Mammary epithelial cell (primary cell): ENCODE results near the gene SCN8A.

Experiments used
- EZH2 ChIP-seq: IDR thresholded peaks from 2 replicates; pipeline ENCODE4 v1.6.1; 2012; ENCODE audit warnings: low read length, inconsistent platforms, borderline replicate concordance
- TF ChIP-seq, protein P1 (sequence below), 2 donors: IDR thresholded peaks in 1 of 2; conservative IDR thresholded peaks in 1 of 2; 2 replicates each; pipeline ENCODE4 v1.5.1; 2011 to 2012; ENCODE audit warnings: inconsistent platforms in 2 of 2, low read length in 2 of 2, mild to moderate bottlenecking in 2 of 2, control low read depth in 1 of 2, low read depth in 1 of 2; ENCODE audit not compliant: insufficient read depth in 1 of 2; ENCODE audit errors: extremely low read depth in 1 of 2

DNA sequence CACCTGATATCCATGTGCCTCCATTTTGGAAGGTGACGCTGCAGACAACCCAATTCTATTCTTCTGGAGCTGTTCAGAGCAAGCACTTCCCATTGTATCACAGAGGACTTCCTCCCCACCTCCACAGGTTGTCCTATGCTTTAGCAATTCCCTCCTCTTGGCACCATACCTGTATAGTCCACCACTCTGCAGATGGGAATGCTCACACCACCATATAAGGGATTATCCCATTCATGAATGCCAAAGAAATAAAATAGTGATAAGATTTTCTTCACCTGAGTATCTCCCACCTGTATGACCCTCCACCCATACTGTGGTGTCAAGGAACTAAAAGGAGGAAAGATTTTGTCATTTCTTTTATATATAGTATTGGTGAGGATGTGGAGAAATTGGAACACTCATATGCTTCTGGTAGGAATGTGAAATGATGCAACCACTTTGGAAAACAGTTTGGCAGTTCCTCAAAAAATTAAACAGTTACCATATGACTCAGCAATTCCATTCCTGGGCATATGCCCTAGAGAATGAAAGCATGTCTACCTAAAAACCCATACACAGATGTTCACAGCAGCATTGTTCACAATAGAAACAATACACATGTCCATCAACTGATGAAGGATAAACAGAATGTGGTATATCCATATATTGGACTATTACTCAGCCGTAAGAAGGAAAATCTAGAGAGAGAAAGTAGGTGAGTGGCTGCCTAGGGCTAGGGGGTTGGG lies 182.3 kb downstream of the SCN8A start:
- TF ChIP-seq, protein P1, sequence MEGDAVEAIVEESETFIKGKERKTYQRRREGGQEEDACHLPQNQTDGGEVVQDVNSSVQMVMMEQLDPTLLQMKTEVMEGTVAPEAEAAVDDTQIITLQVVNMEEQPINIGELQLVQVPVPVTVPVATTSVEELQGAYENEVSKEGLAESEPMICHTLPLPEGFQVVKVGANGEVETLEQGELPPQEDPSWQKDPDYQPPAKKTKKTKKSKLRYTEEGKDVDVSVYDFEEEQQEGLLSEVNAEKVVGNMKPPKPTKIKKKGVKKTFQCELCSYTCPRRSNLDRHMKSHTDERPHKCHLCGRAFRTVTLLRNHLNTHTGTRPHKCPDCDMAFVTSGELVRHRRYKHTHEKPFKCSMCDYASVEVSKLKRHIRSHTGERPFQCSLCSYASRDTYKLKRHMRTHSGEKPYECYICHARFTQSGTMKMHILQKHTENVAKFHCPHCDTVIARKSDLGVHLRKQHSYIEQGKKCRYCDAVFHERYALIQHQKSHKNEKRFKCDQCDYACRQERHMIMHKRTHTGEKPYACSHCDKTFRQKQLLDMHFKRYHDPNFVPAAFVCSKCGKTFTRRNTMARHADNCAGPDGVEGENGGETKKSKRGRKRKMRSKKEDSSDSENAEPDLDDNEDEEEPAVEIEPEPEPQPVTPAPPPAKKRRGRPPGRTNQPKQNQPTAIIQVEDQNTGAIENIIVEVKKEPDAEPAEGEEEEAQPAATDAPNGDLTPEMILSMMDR (conservative IDR thresholded peaks at IDR 0.05 in 1 of 2, IDR thresholded peaks at IDR 0.05 in 1 of 2; ENCODE audit: extremely low read depth in 1 of 2, insufficient read depth in 1 of 2, low read depth in 1 of 2, low read length in 2 of 2), result no peak
- TF ChIP-seq EZH2, result no peak
